ENCODE data around the gene CLTCL1. TPM values are rescaled to one million over a fixed set of nuclear protein-coding genes. Genes with fewer than 3 reads are reported as not detected.

Gene CLTCL1
- total RNA-seq, 1 experiment from 2014 or later: 21.7 TPM

- BruUV-seq (replicated peaks): no TSS peak
- Mint-ChIP-seq H3K9me3 (ENCODE audit: unreplicated experiment) (no peaks in the 10 kb centered on the region), H3K36me3 (ENCODE audit: insufficient read depth, unreplicated experiment) (peaks cover 52% of the 10 kb centered on the region), H3K4me1 (ENCODE audit: insufficient read depth, unreplicated experiment) (peaks cover 11% of the 10 kb centered on the region), H3K27ac (ENCODE audit: low read depth, unreplicated experiment) (no peak overlapping the region), H3K4me3 (ENCODE audit: unreplicated experiment) (no peak overlapping the region), H3K27me3 (ENCODE audit: insufficient read depth, unreplicated experiment) (no peaks in the 10 kb centered on the region)
- DNase-seq (ENCODE audit: unreplicated experiment): no peak
- ChIA-PET CTCF (interaction anchor here (0.6 kb wide), 1 partner anchor 1329 kb away, joined by 4 read pairs; no protein-coding TSS in a partner anchor), POLR2A (no interaction called here)
- intact Hi-C loops (cut with micrococcal nuclease): no loop called here
- TF ChIP-seq, protein P1, sequence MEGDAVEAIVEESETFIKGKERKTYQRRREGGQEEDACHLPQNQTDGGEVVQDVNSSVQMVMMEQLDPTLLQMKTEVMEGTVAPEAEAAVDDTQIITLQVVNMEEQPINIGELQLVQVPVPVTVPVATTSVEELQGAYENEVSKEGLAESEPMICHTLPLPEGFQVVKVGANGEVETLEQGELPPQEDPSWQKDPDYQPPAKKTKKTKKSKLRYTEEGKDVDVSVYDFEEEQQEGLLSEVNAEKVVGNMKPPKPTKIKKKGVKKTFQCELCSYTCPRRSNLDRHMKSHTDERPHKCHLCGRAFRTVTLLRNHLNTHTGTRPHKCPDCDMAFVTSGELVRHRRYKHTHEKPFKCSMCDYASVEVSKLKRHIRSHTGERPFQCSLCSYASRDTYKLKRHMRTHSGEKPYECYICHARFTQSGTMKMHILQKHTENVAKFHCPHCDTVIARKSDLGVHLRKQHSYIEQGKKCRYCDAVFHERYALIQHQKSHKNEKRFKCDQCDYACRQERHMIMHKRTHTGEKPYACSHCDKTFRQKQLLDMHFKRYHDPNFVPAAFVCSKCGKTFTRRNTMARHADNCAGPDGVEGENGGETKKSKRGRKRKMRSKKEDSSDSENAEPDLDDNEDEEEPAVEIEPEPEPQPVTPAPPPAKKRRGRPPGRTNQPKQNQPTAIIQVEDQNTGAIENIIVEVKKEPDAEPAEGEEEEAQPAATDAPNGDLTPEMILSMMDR (IDR thresholded peaks at IDR 0.05; ENCODE audit: unreplicated experiment): no peak
Measured at GRCh38 chr22:19139974-19140373, 151.5 kb downstream of the CLTCL1 start.

DNA sequence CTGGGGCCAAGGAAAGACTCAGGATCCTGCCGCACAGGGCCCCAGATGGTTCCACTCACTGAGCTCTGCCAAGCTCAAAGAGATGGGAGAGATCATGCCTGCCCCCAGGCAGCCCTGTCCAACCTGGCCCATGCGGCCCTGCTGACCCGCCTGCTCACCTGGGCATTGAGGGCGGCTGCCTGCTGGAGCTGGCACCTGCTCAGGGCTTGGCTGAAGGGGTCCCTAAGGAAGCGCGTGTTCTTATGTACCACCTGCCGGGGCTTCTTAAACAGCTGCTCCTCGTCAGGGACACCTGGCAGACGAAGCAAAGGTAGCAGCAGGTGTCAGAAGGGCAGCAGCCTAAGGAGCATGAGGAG is 152.5 kb downstream of the CLTCL1 start:
- ChIA-PET POLR2A (interaction anchor here (1.1 kb wide), 1 partner anchor 17 kb away, joined by 4 read pairs; no protein-coding TSS in a partner anchor), CTCF (no interaction called here)
- Mint-ChIP-seq H3K36me3 (ENCODE audit: insufficient read depth, unreplicated experiment) (peaks cover 49% of the 10 kb centered on the region), H3K4me1 (ENCODE audit: insufficient read depth, unreplicated experiment) (peaks cover 3% of the 10 kb centered on the region), H3K9me3 (ENCODE audit: unreplicated experiment) (no peaks in the 10 kb centered on the region), H3K27me3 (ENCODE audit: insufficient read depth, unreplicated experiment) (no peaks in the 10 kb centered on the region), H3K4me3 (ENCODE audit: unreplicated experiment) (no peak overlapping the region), H3K27ac (ENCODE audit: low read depth, unreplicated experiment) (no peak overlapping the region)
- intact Hi-C loops (cut with micrococcal nuclease): no loop called here
- BruUV-seq (replicated peaks): no TSS peak
- TF ChIP-seq, protein P1 (IDR thresholded peaks at IDR 0.05; ENCODE audit: unreplicated experiment): no peak
- no peak for DNase-seq (ENCODE audit: unreplicated experiment)

GRCh38 chr22:19138217-19139000 is 153.1 kb downstream of the CLTCL1 start:
- H3K4me1 Mint-ChIP-seq (ENCODE audit: insufficient read depth, unreplicated experiment): no peaks in the 10 kb centered on the region
- H3K27me3 Mint-ChIP-seq (ENCODE audit: insufficient read depth, unreplicated experiment): no peaks in the 10 kb centered on the region
- POLR2A ChIA-PET: interaction anchor here (0.7 to 1.1 kb wide), 2 partner anchors 12 to 17 kb away, joined by 4 read pairs; no protein-coding TSS in a partner anchor
- no TSS peak for BruUV-seq (replicated peaks)
- intact Hi-C loops (cut with micrococcal nuclease): no loop called here
- H3K36me3 Mint-ChIP-seq (ENCODE audit: insufficient read depth, unreplicated experiment): peaks cover 54% of the 10 kb centered on the region
- CTCF ChIA-PET: no interaction called here
- no peaks in the 10 kb centered on the region for H3K9me3 Mint-ChIP-seq (ENCODE audit: unreplicated experiment)
- DNase-seq (ENCODE audit: unreplicated experiment): no peak
- TF ChIP-seq, protein P1 (IDR thresholded peaks at IDR 0.05; ENCODE audit: unreplicated experiment): no peak
- H3K4me3 Mint-ChIP-seq (ENCODE audit: unreplicated experiment): no peak overlapping the region
- H3K27ac Mint-ChIP-seq (ENCODE audit: low read depth, unreplicated experiment): no peak overlapping the region

DNA sequence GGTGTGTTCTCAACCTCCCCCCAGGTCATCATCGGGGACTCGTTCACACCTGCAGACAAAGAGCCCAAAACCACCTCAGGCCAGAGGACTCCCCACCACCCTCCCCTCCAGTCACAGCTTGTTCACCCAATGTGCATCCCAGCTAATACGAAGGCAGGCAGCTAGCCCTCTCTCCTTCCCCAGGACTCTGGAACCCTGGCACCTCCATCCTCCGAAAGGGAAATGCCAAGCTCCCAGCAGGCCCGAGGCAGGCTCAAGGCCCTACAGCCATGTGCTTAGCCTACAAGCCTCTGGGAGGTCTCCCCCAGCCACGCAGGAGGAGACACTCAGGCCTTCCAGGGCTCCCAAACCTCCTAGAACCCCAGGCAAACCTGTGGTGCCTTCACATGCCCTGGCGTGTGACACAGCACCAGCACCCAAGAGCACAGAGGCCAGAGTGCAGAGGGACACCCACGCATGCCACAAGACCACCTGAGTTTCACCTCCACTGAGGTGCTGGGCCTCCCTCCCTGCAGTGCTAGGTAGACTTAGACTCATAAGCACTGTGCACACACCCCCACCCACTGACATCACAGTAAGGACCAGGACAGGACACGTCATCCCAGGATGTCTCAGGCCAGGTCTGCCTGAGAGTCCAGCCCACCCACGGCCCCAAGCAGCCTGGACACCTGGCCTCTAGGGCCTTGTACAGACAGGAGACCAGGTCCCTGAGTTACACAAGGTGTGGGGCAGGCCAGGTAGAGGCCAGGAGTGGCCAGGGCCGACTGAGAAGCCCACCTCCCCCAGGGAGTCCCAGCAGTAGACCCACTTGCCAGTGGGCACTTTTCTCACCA is 153.9 kb downstream of the CLTCL1 start:
- TF ChIP-seq, protein P1 (IDR thresholded peaks at IDR 0.05; ENCODE audit: unreplicated experiment): no peak
- H3K4me3 Mint-ChIP-seq (ENCODE audit: unreplicated experiment): no peak overlapping the region
- intact Hi-C loops (cut with micrococcal nuclease): no loop called here
- H3K9me3 Mint-ChIP-seq (ENCODE audit: unreplicated experiment): no peaks in the 10 kb centered on the region
- H3K36me3 Mint-ChIP-seq (ENCODE audit: insufficient read depth, unreplicated experiment): peaks cover 62% of the 10 kb centered on the region
- no peaks in the 10 kb centered on the region for H3K4me1 Mint-ChIP-seq (ENCODE audit: insufficient read depth, unreplicated experiment)
- no TSS peak for BruUV-seq (replicated peaks)
- ChIA-PET POLR2A (interaction anchor here (0.7 to 1.1 kb wide), 2 partner anchors 11 to 18 kb away, joined by 4 read pairs; no protein-coding TSS in a partner anchor), CTCF (no interaction called here)
- no peaks in the 10 kb centered on the region for H3K27me3 Mint-ChIP-seq (ENCODE audit: insufficient read depth, unreplicated experiment)
- DNase-seq (ENCODE audit: unreplicated experiment): no peak
- H3K27ac Mint-ChIP-seq (ENCODE audit: low read depth, unreplicated experiment): no peak overlapping the region

Data from MCF 10A (cell line).